Activated CD4-positive, alpha-beta T cell treated with anti-CD3 and anti-CD28 coated beads, Interleukin-2, amount 50 U/mL, for 16 hours (primary cell): ENCODE results near the gene SLC37A4.
A peak's percentile ranks its signal among the peaks of the same experiment; 100 is the strongest.
"Not testable (repeated sequence)": the region's sequence is repeated elsewhere in the genome, so short reads cannot be mapped to it uniquely, and the experiment has no call there.

Experiments
- DNase-seq: peaks from one replicate; pipeline ENCODE4 v3.0.0-alpha.2; 2020

The SLC37A4 gene

GRCh38 chr11:119016216-119017009, 14.3 kb downstream of the SLC37A4 start:
- DNase-seq: no peak

- no peak for DNase-seq
These were observed 15.5 kb downstream of the SLC37A4 start for GRCh38 chr11:119015054-119015611.

DNA sequence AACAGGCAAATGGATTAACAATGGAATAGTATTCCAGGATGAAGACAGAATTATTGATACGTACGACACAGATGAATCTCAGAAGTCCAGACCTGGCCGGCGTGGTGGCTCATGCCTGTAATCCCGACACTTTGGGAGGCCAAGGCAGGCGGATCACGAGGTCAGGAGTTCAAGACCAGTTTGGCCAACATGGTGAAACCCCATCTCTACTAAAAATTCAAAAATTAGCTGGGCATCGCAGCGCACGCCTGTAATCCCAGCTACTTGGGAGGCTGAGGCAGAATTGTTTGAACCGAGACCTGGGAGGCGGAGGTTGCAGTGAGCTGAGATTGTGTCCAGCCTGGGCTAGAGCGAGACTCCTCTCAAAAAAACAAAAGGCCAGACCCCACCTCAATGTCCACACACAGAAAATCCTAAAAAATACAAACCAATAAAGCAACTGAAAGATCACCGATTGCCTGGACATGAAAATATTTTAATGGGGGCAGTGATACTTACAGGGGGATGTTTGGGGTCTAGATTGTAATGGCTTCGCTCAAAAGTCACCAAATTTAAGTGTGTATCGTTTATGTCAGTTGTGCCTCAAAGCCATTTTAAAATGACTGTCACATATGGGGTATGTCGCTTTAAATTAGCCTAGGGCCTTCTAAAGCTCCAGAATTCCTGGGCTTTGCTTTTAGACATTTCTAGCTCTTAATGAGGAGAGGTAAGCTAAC, 16.3 kb downstream of the SLC37A4 start:
- DNase-seq: no peak

GRCh38 chr11:119012629-119013170, 18.0 kb downstream of the SLC37A4 start:
- no peak for DNase-seq

- DNase-seq: no peak
These were observed 19.1 kb downstream of the SLC37A4 start for GRCh38 chr11:119011476-119012053.

DNA sequence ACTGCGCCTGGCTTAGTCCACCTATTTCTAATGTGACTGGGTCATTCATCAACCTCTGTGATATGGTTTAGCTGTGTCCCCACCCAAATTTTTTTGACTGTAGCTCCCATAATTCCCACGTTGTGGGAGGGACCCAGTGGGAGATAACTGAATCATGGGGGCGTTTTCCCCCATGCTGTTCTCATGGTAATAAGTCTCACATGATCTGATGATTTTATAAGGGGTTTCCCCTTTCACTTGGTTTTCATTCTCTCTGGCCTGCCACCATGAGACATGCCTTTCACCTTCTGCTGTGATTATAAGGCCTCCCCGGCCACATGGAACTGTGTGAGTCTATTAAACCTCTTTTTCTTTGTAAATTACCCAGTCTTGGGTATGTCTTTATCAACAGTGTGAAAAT, 24.0 kb downstream of the SLC37A4 start:
- DNase-seq: no peak

GRCh38 chr11:119000906-119001305, 29.8 kb downstream of the SLC37A4 start:
- no peak for DNase-seq

DNA sequence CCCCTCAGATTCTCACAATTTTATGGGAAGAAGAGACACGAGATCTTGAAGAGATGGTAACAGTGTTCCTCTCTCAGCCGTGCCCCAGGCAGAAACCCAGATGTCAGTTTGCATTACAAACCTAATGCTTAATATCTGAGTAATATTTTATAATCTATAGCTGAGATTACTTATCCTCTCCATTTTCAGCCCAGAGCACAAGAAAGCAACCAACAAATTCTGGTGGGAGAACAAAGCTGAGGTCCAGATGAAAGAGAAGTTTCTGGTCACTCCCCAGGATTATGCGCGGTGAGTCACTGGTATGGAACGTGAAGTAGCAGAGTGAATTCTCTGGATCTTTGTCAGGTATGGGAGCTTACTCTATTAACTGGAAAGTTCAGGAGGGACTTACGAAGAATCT, 31.9 kb downstream of the SLC37A4 start:
- no peak for DNase-seq

DNA sequence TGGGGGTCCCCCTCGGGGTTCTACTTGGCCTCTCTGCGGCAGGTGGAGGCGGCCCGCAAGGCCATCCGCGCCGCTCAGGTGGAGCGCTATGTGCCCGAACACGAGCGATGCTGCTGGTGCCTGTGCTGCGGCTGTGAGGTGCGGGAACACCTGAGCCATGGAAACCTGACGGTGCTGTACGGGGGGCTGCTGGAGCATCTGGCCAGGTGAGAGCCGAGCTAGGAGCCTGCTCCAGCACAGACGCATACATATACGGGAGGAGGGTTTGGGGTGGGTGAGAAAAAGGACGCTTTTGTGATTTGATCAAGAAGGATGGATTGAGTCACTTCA, 32.3 kb downstream of the SLC37A4 start:
- DNase-seq: no peak

- peak; percentile 97 for DNase-seq
These were observed 32.9 kb downstream of the SLC37A4 start, which contains the start of gene CENATAC for GRCh38 chr11:118997627-118998387. Gene CENATAC, plus strand, starts transcription at chr11:118998138. Its CDS starts 60 bp downstream, at chr11:118998198.

DNA sequence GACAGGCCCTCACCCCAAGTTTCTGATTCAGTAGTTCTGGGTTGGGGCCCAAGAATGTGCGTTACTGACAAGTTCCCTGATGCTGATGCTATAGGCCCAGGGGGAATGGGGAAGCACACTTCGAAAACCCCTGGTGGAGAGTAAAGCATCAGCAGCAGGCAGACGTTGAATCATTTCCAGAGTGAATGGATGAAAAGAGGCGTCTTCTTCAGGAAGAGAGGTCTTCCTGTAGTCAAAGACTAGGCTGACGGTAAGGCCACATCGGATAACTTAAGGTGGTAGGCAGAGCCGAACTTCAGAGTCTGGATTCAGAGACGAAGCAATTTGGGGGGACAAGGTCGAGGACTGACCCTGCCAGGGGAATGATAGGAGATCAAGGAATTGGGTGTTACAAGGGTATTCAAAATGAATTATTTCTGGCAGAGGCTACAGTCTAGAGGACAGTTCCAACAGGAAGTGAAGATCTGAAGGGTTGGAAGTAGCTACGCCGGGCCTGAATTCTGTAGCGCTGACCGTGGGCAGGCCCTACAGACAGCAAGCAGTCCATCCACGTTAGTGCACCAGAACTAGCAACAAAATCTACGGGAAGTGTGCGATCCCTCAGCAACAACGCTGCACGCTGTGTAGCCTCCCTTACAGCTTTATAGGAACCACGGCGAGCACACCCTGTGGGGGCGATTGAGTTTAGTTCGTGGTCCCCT, 33.6 kb downstream of the SLC37A4 start:
- peak; percentile 76 for DNase-seq

DNA sequence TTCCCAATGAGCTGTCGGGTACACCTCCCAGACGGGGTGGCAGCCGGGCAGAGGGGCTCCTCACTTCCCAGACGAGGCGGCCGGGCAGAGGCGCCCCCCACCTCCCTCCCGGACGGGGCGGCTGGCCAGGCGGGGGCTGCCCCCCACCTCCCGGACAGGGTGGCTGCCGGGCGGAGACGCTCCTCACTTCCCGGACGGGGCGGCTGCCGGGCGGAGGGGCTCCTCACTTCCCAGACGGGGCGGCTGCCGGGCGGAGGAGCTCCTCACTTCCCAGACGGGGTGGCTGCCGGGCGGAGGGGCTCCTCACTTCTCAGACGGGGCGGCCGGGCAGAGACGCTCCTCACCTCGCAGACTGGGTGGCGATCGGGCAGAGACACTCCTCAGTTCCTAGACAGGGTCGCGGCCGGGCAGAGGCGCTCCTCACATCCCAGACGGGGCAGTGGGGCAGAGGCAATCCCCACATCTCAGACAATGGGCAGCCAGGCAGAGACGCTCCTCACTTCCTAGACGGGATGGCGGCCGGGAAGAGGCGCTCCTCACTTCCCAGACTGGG, 39.1 kb downstream of the SLC37A4 start:
- DNase-seq: not testable (repeated sequence)

- no peak for DNase-seq
These were observed 42.4 kb downstream of the SLC37A4 start for GRCh38 chr11:118988280-118988679.

- DNase-seq: no peak
These were observed 45.9 kb downstream of the SLC37A4 start for GRCh38 chr11:118984825-118985224.

DNA sequence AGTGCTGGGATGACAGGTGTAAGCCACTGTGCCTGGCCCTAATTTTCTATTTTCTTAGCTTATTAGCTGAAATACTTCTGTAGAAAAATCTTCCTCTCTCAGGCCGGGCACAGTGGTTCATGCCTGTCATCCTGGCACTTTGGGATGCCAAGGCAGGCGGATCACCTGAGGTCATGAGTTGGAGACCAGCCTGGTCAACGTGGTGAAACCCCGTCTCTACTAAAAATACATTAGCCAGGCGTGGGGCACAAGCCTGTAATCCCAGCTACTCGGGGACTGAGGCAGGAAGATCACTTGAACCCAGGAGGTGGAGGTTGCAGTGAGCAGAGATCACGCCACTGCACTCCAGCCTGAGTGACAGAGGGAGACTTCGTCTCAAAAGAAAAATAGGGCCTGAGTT, 46.3 kb downstream of the SLC37A4 start:
- not testable (repeated sequence) for DNase-seq

- no peak for DNase-seq
These were observed 50.3 kb downstream of the SLC37A4 start for GRCh38 chr11:118980191-118980881.

DNA sequence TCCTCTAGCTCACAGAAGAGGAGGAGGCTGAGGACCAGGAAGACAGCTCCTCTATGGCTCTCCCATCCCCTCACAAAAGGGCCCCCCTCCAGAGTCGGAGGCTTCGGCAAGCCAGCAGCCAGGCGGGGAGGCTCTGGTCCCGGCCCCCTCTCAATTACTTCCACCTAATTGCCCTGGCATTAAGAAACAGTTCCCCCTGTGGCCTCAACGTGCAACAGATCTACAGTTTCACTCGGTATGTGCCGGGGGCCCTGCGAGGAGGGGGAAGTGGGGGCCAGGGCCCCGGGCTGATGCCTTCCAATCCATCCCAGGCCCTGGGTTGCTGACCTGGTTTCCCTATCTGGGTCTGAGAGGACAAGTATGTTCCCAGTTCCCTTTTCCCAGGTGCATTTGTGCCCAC, 51.2 kb downstream of the SLC37A4 start:
- DNase-seq: no peak

- no peak for DNase-seq
These were observed 54.6 kb downstream of the SLC37A4 start for GRCh38 chr11:118975771-118976709.
